GM10248 (cell line): ENCODE data around the gene CCT3.
"Not testable (repeated sequence)": the region's sequence is repeated elsewhere in the genome, so short reads cannot be mapped to it uniquely, and the experiment has no call there.

Experiments used
- CTCF ChIA-PET: fragments of 300-600 bp; sonication (Branson Sonifier 250); formaldehyde crosslinking; extraction: SDS; loops from one replicate; lab custom pipeline; 2021; ENCODE audit warnings: antibody characterized with exemption; lab: Yijun Ruan, JAX
- POLR2A ChIA-PET: fragments of 350-650 bp; sonication (Branson Sonifier 250); formaldehyde crosslinking; extraction: SDS; loops from one replicate; lab custom pipeline; 2020; ENCODE audit warnings: antibody characterized with exemption; lab: Yijun Ruan, JAX
- DNase-seq: peaks from one replicate; pipeline ENCODE4 v3.0.0; 2012; ENCODE audit errors: extremely low spot score
- CTCF ChIP-seq: IDR thresholded peaks from 2 replicates; pipeline ENCODE4 v1.5.1; 2012; ENCODE audit warnings: mild to moderate bottlenecking, low read depth; ENCODE audit errors: extremely low read depth, missing control alignments, control extremely low read depth

CCT3 gene

DNA sequence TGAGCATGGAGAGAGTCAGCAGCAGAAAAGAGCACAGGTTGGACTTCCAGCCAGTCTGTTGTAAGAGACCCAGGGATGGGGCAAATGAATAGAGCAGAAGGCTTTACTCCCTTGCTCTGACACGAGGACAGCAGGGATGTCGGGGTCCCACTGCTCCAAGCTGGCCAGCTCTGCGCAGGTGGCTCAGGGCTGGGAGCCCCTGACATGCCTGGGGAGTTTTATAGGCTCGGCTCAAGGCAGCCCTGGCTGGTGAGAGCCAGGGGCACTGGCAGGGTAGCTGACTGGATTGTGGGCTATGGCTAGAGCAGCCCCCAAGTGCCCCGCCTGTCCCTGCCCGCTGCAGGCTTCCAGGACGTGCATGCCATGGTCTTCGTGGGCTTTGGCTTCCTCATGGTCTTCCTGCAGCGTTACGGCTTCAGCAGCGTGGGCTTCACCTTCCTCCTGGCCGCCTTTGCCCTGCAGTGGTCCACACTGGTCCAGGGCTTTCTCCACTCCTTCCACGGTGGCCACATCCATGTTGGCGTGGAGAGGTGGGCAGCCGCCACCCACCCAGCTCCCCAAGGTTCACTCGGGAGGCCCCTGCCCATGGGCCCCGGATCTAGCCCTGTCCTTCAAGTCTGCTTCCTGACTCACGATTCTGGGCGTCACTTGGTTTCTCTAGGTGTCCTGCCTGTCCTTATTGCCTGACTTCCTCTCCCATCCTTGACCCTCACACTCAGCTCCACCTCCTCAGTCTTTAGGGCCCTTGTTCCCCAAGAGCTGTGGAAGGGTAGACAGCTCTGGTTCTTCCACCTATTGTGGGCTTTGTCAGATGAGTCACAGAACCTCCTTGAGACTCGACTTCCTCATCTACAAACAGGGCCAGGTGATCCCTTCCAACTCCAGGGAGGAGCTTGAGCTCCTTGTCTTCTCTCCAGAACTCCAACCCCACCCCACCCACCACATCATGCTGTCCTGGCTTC, 39.1 kb upstream of the CCT3 start:
- ChIA-PET CTCF (interaction anchor here (1.5 to 17.1 kb wide), 3 partner anchors 9 to 186 kb away, joined by 3 to 480 read pairs (median 89); no protein-coding TSS in a partner anchor), POLR2A (no interaction called here)
- DNase-seq, result no peak
- TF ChIP-seq CTCF, result no peak

GRCh38 chr1:156376146-156376545, 38.1 kb upstream of the CCT3 start:
- no peak for DNase-seq
- no peak for TF ChIP-seq CTCF
- CTCF ChIA-PET, result interaction anchor here (9.8 to 17.1 kb wide), 2 partner anchors 10 to 74 kb away, joined by 89 to 480 read pairs; no protein-coding TSS in a partner anchor
- POLR2A ChIA-PET, result no interaction called here

GRCh38 chr1:156373546-156373945, 35.5 kb upstream of the CCT3 start:
- no peak for DNase-seq
- POLR2A ChIA-PET, result no interaction called here
- CTCF ChIA-PET, result interaction anchor here (1.6 to 17.1 kb wide), 3 partner anchors 9 to 77 kb away, joined by 7 to 480 read pairs (median 89); no protein-coding TSS in a partner anchor
- TF ChIP-seq CTCF, result no peak

GRCh38 chr1:156372876-156373275, 34.8 kb upstream of the CCT3 start:
- no peak for DNase-seq
- CTCF ChIA-PET, result interaction anchor here (1.3 to 17.1 kb wide), 6 partner anchors 9 to 282 kb away, joined by 3 to 480 read pairs (median 12); no protein-coding TSS in a partner anchor
- POLR2A ChIA-PET, result no interaction called here
- no peak for TF ChIP-seq CTCF

GRCh38 chr1:156372265-156372586, 34.1 kb upstream of the CCT3 start:
- ChIA-PET POLR2A (no interaction called here), CTCF (interaction anchor here (1.3 to 17.1 kb wide), 7 partner anchors 10 to 281 kb away, joined by 3 to 480 read pairs (median 7); no protein-coding TSS in a partner anchor)
- no peak for TF ChIP-seq CTCF
- DNase-seq, result no peak

DNA sequence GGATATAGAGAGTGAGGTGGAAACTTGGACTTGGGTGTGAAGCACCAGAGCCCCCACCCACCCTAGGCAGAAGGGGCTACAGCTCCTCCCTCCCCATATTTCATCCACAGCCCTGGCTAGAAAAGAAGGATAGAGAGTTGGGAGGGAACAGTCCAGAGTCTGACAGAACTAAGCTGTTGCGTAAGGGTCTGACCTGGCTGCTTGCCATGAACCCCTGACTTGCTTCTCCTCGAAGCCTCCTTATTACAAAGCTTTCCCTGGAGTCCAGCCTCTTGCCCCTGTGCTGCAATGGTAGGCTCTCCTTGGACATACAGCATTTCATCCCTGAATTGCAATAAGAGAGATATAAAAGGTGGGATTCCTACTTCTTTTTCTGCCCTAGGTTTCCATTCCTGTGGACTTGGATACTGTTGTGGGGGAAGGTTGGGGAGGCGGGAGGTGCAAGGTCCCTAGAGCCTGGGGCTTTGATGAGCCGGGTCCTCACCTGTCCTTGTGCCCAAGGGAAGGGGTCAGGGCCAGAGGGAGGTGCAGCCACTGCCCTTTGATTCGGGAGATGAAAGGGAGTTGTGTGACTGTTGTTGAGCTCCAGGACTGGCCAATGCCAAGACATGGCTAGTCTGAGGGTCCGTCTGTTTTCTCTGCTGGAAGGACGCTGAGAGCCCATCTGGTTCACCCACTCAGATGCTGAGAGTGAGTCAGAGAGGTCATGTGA, 33.6 kb upstream of the CCT3 start:
- TF ChIP-seq CTCF, result no peak
- ChIA-PET CTCF (interaction anchor here (0.9 to 17.1 kb wide), 9 partner anchors 9 to 281 kb away, joined by 3 to 480 read pairs (median 6); no protein-coding TSS in a partner anchor), POLR2A (no interaction called here)
- DNase-seq, result no peak

GRCh38 chr1:156369685-156370286, 31.7 kb upstream of the CCT3 start:
- DNase-seq, POLR2A ChIA-PET: not testable (repeated sequence)
- CTCF ChIA-PET, result interaction anchor here (0.8 to 9.8 kb wide), 5 partner anchors 9 to 64 kb away, joined by 3 to 89 read pairs (median 6); no protein-coding TSS in a partner anchor
